Measurements from ENCODE around the gene EOGT.

GRCh38 chr3:69012100-69012799 is 1.2 kb downstream of the EOGT start:
- TF ChIP-seq CTCF (IDR thresholded peaks at IDR 0.05) (no peak), POLR2A (IDR thresholded peaks at IDR 0.05) (no peak)
